ENCODE measurements around the gene FAM25A.
"Not testable (repeated sequence)": the region's sequence is repeated elsewhere in the genome, so short reads cannot be mapped to it uniquely, and the experiment has no call there.

DNA sequence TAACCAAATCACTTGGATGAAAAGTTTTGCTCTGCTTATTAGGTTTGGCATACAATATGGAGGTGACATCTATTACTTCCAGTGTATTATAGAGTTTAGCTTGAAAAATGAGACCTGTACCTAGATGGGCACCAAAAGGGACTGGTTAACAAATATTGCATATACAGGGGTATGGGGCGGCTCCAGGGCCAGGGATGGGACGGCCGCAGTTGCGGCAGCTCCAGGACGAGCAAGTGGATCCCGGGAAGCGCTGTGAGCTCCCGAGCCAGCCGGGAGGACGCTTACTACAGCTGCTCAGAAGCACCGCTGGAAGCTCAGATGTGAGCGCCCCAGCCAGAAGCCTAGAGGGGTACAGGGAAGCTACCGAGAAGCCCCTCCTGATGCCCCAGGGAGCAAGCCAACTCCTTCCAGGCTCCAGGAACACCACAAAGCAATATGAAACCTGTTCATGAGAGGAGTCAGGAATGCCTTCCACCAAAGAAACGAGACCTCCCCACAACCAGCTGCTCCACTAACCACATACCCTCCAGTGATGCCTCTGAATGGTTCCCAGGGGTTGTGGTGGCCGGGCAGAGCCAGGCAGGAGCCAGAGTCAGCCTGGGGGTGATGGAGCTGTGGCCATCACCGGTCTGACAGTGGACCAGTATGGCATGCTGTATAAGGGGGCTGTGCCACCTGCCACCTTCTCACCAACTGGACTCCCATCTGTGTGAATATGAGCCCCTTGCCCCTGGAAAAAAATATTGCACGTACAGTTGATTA is 6.8 kb downstream of the FAM25A start:
- TF ChIP-seq, protein P1, sequence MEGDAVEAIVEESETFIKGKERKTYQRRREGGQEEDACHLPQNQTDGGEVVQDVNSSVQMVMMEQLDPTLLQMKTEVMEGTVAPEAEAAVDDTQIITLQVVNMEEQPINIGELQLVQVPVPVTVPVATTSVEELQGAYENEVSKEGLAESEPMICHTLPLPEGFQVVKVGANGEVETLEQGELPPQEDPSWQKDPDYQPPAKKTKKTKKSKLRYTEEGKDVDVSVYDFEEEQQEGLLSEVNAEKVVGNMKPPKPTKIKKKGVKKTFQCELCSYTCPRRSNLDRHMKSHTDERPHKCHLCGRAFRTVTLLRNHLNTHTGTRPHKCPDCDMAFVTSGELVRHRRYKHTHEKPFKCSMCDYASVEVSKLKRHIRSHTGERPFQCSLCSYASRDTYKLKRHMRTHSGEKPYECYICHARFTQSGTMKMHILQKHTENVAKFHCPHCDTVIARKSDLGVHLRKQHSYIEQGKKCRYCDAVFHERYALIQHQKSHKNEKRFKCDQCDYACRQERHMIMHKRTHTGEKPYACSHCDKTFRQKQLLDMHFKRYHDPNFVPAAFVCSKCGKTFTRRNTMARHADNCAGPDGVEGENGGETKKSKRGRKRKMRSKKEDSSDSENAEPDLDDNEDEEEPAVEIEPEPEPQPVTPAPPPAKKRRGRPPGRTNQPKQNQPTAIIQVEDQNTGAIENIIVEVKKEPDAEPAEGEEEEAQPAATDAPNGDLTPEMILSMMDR (IDR thresholded peaks at IDR 0.05; ENCODE audit: poor library complexity), result not testable (repeated sequence)
- TF ChIP-seq EZH2phosphoT487 (IDR thresholded peaks at IDR 0.05; ENCODE audit: low read depth, severe bottlenecking, unreplicated experiment); EZH2 (IDR thresholded peaks at IDR 0.05; ENCODE audit: borderline replicate concordance): not testable (repeated sequence)

Measured in hepatocyte (in vitro differentiated cells).